ENCODE results near the gene SIGLECL1.
A peak's percentile ranks its signal among the peaks of the same experiment; 100 is the strongest.
"Not testable (repeated sequence)": the region's sequence is repeated elsewhere in the genome, so short reads cannot be mapped to it uniquely, and the experiment has no call there.

SIGLECL1 gene

GRCh38 chr19:51250786-51251467 is at the start of gene SIGLECL1:
SIGLECL1 (plus strand) TSS chr19:51251080; CDS start chr19:51264073, 12,993 bp downstream.
- in situ Hi-C loops (cut with MboI; ENCODE audit: low pct_unique_long_range_greater_than_20kb, low sequenced_read_pairs) = no loop called here
- DNase-seq = no peak

- in situ Hi-C loops (cut with MboI; ENCODE audit: low pct_unique_long_range_greater_than_20kb, low sequenced_read_pairs) = no loop called here
- DNase-seq = no peak
Observed at GRCh38 chr19:51201712-51202111, 49.2 kb upstream of the SIGLECL1 start.

DNA sequence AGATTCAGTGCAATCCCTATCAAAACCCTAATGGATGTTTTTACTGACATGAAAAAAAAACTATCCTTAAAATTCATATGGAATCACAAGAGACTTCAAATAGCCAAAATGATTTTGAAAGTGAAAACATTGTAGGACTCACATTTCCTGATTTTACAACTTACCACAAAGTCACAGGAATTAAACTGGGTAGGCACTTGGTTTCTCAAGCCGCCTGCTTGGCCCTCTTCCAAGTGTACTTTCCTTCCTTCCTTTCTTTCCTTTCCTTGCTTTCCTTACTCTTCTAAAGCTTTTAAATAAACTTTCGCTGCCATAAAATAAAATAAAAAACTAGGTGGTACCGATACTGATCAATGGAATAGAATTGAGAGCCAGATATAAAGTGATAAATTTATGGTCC is 47.0 kb upstream of the SIGLECL1 start:
- in situ Hi-C loops (cut with MboI; ENCODE audit: low pct_unique_long_range_greater_than_20kb, low sequenced_read_pairs) = no loop called here
- peak; percentile 31 for DNase-seq

GRCh38 chr19:51204321-51204720 is 46.6 kb upstream of the SIGLECL1 start:
- in situ Hi-C loops (cut with MboI; ENCODE audit: low pct_unique_long_range_greater_than_20kb, low sequenced_read_pairs) = no loop called here

DNA sequence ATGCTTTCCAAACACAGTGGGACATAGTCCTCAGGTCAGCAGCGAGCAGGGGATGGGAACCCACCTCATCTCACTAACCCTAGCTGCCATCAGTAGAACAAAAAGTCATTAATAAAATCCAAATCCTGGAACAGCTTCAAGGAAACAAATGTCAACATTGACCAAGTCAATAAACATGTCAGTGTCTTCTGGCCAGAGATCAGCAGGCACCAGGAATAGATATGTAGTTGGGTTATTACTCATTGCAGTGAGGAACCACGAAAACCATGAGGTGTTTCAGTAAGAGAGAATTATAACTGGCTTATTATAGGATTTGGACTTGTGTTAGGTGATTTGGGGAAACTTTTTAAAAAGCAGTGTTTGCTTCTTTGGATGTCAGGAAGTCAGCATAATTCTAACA is 43.1 kb upstream of the SIGLECL1 start:
- in situ Hi-C loops (cut with MboI; ENCODE audit: low pct_unique_long_range_greater_than_20kb, low sequenced_read_pairs) = no loop called here
- DNase-seq = no peak

More at GRCh38 chr19:51204321-51204720, 46.6 kb upstream of the SIGLECL1 start:
- DNase-seq = no peak

DNA sequence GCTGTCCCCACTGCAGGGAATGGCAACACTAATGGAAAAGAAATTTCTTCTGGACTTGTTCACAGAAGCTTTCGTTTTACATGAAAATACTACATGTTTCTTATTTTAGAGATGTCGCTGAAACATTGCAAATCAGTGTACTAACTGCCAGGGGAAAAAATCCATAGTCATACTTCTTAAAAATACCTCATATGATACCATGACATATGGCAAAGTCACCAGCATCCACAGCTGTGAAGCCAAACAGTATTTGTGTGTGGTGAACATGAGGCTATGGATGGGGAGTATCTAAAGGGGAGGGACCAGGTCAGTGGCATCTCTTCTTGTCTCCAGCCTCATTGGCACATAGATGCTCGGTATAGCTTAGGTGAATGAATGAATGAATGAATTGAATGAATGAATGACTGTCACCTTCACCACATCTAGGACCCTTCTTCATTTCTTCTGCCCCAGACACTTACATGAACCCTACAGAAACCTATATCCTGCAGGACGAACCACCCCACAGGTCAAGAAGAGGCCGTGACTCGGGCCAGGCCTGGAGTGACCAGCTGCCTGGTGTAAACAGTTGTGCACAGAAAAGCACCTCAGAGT is 40.6 kb upstream of the SIGLECL1 start:
- in situ Hi-C loops (cut with MboI; ENCODE audit: low pct_unique_long_range_greater_than_20kb, low sequenced_read_pairs) = no loop called here
- DNase-seq = no peak

- in situ Hi-C loops (cut with MboI; ENCODE audit: low pct_unique_long_range_greater_than_20kb, low sequenced_read_pairs) = not testable (repeated sequence)
- DNase-seq = peak; percentile 88
Observed at GRCh38 chr19:51210874-51211361, 40.0 kb upstream of the SIGLECL1 start.

GRCh38 chr19:51211833-51212232 is 39.0 kb upstream of the SIGLECL1 start:
- DNase-seq = no peak
- in situ Hi-C loops (cut with MboI; ENCODE audit: low pct_unique_long_range_greater_than_20kb, low sequenced_read_pairs) = no loop called here

GRCh38 chr19:51219307-51219706 is 31.6 kb upstream of the SIGLECL1 start:
- DNase-seq = peak; percentile 69
- in situ Hi-C loops (cut with MboI; ENCODE audit: low pct_unique_long_range_greater_than_20kb, low sequenced_read_pairs) = no loop called here

- in situ Hi-C loops (cut with MboI; ENCODE audit: low pct_unique_long_range_greater_than_20kb, low sequenced_read_pairs) = no loop called here
- no peak for DNase-seq
Observed at GRCh38 chr19:51219971-51220370, 30.9 kb upstream of the SIGLECL1 start.

DNA sequence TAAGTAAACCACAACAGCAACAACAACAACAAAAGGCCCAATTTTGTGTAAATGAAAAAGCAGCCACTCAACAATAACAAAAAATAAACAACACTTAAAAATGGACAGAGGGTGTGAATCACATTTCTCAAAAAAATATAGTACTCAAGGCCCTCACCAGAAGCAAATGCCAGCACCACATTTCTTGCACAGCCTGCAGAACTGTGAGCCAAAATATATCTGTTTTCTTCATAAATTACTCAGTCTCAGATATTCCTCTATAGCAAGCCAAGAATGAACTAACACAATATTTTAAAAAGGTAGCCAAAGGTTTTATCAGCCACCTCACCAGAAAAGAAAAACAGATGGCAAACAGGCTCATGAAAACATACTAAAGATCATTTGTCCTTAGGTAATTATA is 29.9 kb upstream of the SIGLECL1 start:
- in situ Hi-C loops (cut with MboI; ENCODE audit: low pct_unique_long_range_greater_than_20kb, low sequenced_read_pairs) = no loop called here
- no peak for DNase-seq

GRCh38 chr19:51224163-51224641 is 26.7 kb upstream of the SIGLECL1 start:
- in situ Hi-C loops (cut with MboI; ENCODE audit: low pct_unique_long_range_greater_than_20kb, low sequenced_read_pairs) = no loop called here
- peak; percentile 27 for DNase-seq

GRCh38 chr19:51224898-51225393 is 25.9 kb upstream of the SIGLECL1 start, which contains the start of gene CD33:
CD33 (plus strand) TSS chr19:51225080; CDS start chr19:51225119, 39 bp downstream.
- peak; percentile 91 for DNase-seq
- in situ Hi-C loops (cut with MboI; ENCODE audit: low pct_unique_long_range_greater_than_20kb, low sequenced_read_pairs) = not testable (repeated sequence)

DNA sequence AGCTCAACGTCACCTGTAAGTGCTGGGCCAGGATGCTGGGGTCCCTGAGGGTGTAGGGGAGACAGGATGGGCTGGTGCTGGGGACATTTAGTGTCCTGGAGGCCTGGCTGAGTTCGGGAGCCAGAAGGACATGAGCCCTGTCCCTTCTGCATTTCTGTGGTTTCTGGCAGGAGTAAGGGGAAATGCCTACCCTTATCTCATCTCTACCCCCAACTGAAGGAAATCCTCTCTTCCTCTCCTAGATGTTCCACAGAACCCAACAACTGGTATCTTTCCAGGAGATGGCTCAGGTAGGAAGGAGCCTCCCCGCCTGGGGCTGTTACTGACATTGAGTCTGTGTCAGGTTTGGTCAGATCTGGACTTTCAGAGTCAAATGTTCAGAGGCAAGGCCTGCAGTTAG is 24.8 kb upstream of the SIGLECL1 start:
- DNase-seq = peak; percentile 74
- in situ Hi-C loops (cut with MboI; ENCODE audit: low pct_unique_long_range_greater_than_20kb, low sequenced_read_pairs) = no loop called here

DNA sequence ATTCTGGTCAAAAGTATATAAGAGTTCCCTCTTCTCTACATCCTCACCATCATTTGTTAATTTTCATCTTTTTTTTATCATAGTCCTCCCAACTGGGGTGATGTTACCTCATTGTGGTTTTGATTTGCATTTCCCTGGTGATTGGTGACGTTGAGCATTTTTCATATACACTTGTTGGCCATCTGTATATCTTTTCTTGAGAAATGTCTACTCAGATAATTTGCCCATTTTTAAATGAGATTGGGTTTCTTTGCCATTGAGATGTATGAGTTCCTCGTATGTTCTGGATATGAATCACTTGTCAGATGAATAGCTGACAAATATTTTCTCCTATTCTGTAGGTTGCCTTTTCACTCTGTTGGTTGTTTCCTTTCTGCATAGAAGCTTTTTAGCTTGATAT is 23.6 kb upstream of the SIGLECL1 start:
- in situ Hi-C loops (cut with MboI; ENCODE audit: low pct_unique_long_range_greater_than_20kb, low sequenced_read_pairs) = no loop called here
- DNase-seq = no peak

DNA sequence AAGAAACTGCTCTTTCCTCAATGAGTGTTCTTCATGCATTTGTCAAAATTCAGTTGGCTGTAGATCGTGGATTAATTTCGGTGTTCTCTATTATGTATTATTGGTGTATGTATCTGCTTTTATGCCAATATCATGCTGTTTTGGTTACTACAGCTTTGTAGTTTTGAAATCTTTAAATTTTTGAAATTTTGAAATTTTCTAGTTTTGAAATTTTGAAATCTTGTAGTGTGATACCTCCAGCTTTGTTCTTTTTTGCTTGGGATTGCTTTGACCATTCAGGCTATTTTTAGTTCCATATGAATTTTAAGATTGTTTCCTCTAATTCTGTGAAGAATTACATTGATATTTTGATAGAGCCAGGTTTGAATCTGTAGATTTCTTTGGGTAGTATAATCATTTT is 22.9 kb upstream of the SIGLECL1 start:
- in situ Hi-C loops (cut with MboI; ENCODE audit: low pct_unique_long_range_greater_than_20kb, low sequenced_read_pairs) = no loop called here
- no peak for DNase-seq

DNA sequence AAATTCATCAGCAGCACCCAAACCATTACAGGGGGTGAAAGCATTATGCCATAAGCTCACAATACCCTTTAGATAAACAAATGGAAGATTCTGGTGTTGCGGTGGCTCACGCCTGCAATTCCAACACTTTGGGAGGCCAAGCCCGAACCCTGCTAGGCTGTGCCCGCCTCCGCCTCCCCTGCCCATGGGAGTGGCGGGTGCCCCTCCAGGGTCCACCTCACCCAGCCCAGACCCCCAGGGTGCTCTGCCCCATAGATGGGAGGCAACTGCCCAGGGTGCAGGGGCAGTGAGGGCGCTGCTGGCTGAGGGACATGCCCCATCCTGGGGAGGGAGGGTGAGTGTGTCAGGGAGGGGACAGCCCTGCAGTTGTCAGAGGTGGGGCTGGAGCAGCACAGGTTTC is 10.0 kb upstream of the SIGLECL1 start:
- in situ Hi-C loops (cut with MboI; ENCODE audit: low pct_unique_long_range_greater_than_20kb, low sequenced_read_pairs) = no loop called here
- DNase-seq = no peak

DNA sequence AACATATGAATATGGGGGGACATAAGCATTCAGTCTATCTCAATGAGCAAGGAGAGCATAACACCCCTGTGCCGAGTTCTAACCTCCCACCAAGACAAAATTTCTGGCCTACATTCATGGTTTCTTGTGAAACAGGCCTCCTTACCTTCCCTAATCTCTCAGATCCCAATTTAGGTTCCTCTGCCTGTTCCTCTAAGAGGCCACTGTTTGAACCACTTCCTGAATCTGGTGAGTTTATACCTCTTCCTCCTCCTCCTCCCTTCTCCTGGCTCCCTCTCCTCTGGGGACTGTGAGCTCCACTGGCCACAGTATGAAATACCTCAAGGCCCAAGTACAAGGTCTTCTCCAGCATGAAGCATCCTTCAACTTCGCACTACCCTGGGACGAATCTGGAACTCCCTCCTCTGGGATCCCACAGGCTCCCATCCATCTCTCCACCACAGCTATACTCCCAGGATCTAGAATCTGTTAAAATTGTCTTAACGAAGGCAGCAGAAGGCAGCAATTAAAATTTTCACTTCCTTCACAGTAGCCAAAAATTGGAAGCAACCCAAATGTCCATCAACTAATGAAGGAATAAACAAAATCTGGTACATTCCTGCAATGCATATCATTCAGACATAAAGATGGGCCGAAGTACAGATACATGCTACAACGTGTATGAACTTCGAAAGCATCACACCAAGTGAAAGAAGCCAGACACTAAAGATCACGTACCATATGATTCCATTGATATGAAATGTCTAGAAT is 7.8 kb upstream of the SIGLECL1 start:
- peak; percentile 73 for DNase-seq
- in situ Hi-C loops (cut with MboI; ENCODE audit: low pct_unique_long_range_greater_than_20kb, low sequenced_read_pairs) = no loop called here

GRCh38 chr19:51246164-51246552 is 4.7 kb upstream of the SIGLECL1 start:
- peak; percentile 90 for DNase-seq
- in situ Hi-C loops (cut with MboI; ENCODE audit: low pct_unique_long_range_greater_than_20kb, low sequenced_read_pairs) = no loop called here
